Measurements from ENCODE around the gene TRPC4. TPM values are rescaled to one million over a fixed set of nuclear protein-coding genes. Genes with fewer than 3 reads are reported as not detected.
A peak's percentile ranks its signal among the peaks of the same experiment; 100 is the strongest.

Gene TRPC4
- total RNA-seq, 1 donor from 2014 or later, result 6.5 TPM

GRCh38 chr13:37868691-37869505 lies 674 bp downstream of the TRPC4 start:
- H3K4me1 Mint-ChIP-seq (ENCODE audit: unreplicated experiment), result peaks cover 10% of the 10 kb centered on the region
- no peaks in the 10 kb centered on the region for H3K27me3 Mint-ChIP-seq (ENCODE audit: unreplicated experiment)
- H3K36me3 Mint-ChIP-seq (ENCODE audit: low read depth, unreplicated experiment), result peaks cover 3% of the 10 kb centered on the region
- H3K27ac Mint-ChIP-seq (ENCODE audit: unreplicated experiment), result no peak overlapping the region
- DNase-seq (ENCODE audit: low spot score), result peak; percentile 6
- no peak for TF ChIP-seq CTCF (IDR thresholded peaks at IDR 0.05; ENCODE audit: unreplicated experiment)
- H3K9me3 Mint-ChIP-seq (ENCODE audit: unreplicated experiment), result no peaks in the 10 kb centered on the region
- H3K4me3 Mint-ChIP-seq (ENCODE audit: unreplicated experiment), result peak overlapping the region; percentile 90

GRCh38 chr13:37863708-37864107 lies 5.9 kb downstream of the TRPC4 start:
- Mint-ChIP-seq H3K9me3 (ENCODE audit: unreplicated experiment) (no peaks in the 10 kb centered on the region), H3K27ac (ENCODE audit: unreplicated experiment) (no peak overlapping the region), H3K36me3 (ENCODE audit: low read depth, unreplicated experiment) (no peaks in the 10 kb centered on the region), H3K4me1 (ENCODE audit: unreplicated experiment) (peaks cover 2% of the 10 kb centered on the region), H3K27me3 (ENCODE audit: unreplicated experiment) (no peaks in the 10 kb centered on the region), H3K4me3 (ENCODE audit: unreplicated experiment) (no peak overlapping the region)
- no peak for TF ChIP-seq CTCF (IDR thresholded peaks at IDR 0.05; ENCODE audit: unreplicated experiment)
- DNase-seq (ENCODE audit: low spot score), result no peak

GRCh38 chr13:37835392-37835791 lies 34.2 kb downstream of the TRPC4 start:
- DNase-seq (ENCODE audit: low spot score), result no peak
- Mint-ChIP-seq H3K27me3 (ENCODE audit: unreplicated experiment) (peaks cover 2% of the 10 kb centered on the region), H3K4me1 (ENCODE audit: unreplicated experiment) (no peaks in the 10 kb centered on the region), H3K36me3 (ENCODE audit: low read depth, unreplicated experiment) (peaks cover 5% of the 10 kb centered on the region), H3K4me3 (ENCODE audit: unreplicated experiment) (no peak overlapping the region), H3K27ac (ENCODE audit: unreplicated experiment) (no peak overlapping the region), H3K9me3 (ENCODE audit: unreplicated experiment) (no peaks in the 10 kb centered on the region)
- TF ChIP-seq CTCF (IDR thresholded peaks at IDR 0.05; ENCODE audit: unreplicated experiment), result no peak

GRCh38 chr13:37833411-37833810 lies 36.2 kb downstream of the TRPC4 start:
- Mint-ChIP-seq H3K9me3 (ENCODE audit: unreplicated experiment) (no peaks in the 10 kb centered on the region), H3K4me3 (ENCODE audit: unreplicated experiment) (no peak overlapping the region), H3K27ac (ENCODE audit: unreplicated experiment) (no peak overlapping the region), H3K27me3 (ENCODE audit: unreplicated experiment) (peaks cover 2% of the 10 kb centered on the region), H3K36me3 (ENCODE audit: low read depth, unreplicated experiment) (peaks cover 5% of the 10 kb centered on the region), H3K4me1 (ENCODE audit: unreplicated experiment) (no peaks in the 10 kb centered on the region)
- no peak for DNase-seq (ENCODE audit: low spot score)
- no peak for TF ChIP-seq CTCF (IDR thresholded peaks at IDR 0.05; ENCODE audit: unreplicated experiment)

GRCh38 chr13:37816276-37816675 lies 53.3 kb downstream of the TRPC4 start:
- Mint-ChIP-seq H3K4me3 (ENCODE audit: unreplicated experiment) (no peak overlapping the region), H3K4me1 (ENCODE audit: unreplicated experiment) (no peaks in the 10 kb centered on the region), H3K36me3 (ENCODE audit: low read depth, unreplicated experiment) (no peaks in the 10 kb centered on the region), H3K27ac (ENCODE audit: unreplicated experiment) (no peak overlapping the region), H3K27me3 (ENCODE audit: unreplicated experiment) (no peaks in the 10 kb centered on the region), H3K9me3 (ENCODE audit: unreplicated experiment) (no peaks in the 10 kb centered on the region)
- DNase-seq (ENCODE audit: low spot score), result no peak
- TF ChIP-seq CTCF (IDR thresholded peaks at IDR 0.05; ENCODE audit: unreplicated experiment), result no peak

Data from endothelial cell (in vitro differentiated cells).